GM23338 (cell line): ENCODE measurements around the gene SAMD11.

Experiments used
- CTCF ChIP-seq, 2 experiments: fragments of 200-600 bp in 1 of 2; sonication (generic) in 1 of 2; conservative IDR thresholded peaks; 2 replicates each; pipeline versions ENCODE4 v1.5.1 to v1.6.1; 2016 to 2017; ENCODE audit warnings: antibody characterized with exemption in 2 of 2, low read depth in 2 of 2, mild to moderate bottlenecking in 2 of 2, moderate library complexity in 1 of 2
- EZH2 ChIP-seq: fragments of 200-600 bp; sonication (generic); IDR thresholded peaks from one replicate; pipeline ENCODE4 v1.8.0; 2017; ENCODE audit warnings: antibody characterized with exemption, mild to moderate bottlenecking, low read depth; ENCODE audit not compliant: unreplicated experiment

DNA sequence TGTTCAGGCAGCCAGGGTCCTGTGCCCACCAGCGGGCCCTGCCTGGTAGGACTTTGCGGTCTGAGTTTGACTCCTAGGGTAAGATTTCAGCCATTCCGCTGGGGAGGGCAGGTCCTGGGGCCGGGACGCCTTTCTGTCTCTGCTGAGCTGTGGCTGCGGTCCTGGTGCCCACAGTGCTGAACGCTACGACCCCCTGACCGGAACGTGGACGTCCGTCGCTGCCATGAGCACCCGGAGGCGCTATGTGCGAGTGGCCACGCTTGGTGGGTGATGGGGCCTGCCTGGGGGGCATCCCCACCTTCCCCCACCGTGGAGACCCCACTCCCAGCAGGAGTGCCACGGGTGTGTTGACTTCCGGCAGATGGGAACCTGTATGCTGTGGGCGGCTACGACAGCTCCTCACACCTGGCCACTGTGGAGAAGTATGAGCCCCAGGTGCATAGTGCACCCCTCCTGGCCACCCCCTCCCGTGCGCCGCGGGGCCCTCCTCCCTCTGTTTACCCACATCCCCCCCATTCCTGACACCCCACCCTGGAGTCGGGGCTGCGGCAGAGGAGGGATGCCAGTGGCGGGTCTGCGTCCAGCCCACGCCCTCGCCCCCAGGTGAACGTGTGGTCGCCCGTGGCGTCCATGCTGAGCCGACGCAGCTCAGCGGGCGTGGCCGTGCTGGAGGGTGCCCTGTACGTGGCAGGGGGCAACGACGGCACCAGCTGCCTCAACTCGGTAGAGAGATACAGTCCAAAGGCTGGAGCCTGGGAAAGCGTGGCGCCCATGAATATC lies 40.2 kb downstream of the SAMD11 start:
- no peak for TF ChIP-seq CTCF (conservative IDR thresholded peaks at IDR 0.05; ENCODE audit: low read depth in 2 of 2)
- TF ChIP-seq EZH2, result no peak
